Iris pigment epithelial cell (primary cell): ENCODE results near the gene PCSK7.

Experiments
- DNase-seq: peaks from one replicate; pipeline ENCODE4 v3.0.0-alpha.2; 2011; ENCODE audit warnings: low read depth

Gene PCSK7

DNA sequence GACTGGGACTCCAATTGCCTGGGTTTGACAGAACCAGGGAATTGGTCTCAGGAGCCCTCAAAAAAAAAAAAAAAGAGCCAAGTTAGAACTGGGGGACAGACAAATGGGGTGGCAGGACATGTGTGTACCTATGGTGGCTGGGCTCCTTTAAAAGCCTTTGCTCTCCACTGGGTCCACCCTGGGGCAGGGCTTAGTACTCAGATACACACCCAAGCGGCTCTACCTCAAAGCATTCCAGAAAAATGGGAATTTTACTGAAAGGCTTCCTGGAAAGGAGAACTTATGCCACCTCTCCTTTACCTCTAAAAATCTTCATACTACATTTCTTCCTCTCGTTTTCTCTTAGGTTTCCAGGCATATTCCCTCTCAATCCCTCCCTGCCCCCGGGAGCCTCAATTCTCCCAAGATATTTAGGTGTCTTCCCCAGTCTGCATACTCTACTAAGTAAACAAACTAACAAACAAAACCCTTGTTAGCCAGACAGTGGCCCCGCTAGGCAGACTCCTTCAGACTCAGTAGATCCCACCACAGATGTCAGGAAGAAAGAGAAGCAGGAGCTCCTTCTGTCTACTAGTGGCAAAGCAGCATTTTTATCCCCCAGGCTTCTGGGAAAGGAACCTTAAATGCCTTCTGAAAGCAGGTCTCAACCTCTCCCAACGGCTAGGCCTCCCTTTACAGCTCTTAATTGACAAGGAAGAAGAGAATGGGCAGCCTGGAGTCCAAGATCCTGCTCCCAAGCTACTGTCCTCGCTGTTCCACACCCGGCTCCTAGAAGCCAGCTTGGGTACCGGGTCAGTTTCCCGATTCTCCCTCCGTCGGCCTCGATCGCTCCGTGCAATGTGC, 653 bp downstream of the PCSK7 start:
- DNase-seq = no peak

DNA sequence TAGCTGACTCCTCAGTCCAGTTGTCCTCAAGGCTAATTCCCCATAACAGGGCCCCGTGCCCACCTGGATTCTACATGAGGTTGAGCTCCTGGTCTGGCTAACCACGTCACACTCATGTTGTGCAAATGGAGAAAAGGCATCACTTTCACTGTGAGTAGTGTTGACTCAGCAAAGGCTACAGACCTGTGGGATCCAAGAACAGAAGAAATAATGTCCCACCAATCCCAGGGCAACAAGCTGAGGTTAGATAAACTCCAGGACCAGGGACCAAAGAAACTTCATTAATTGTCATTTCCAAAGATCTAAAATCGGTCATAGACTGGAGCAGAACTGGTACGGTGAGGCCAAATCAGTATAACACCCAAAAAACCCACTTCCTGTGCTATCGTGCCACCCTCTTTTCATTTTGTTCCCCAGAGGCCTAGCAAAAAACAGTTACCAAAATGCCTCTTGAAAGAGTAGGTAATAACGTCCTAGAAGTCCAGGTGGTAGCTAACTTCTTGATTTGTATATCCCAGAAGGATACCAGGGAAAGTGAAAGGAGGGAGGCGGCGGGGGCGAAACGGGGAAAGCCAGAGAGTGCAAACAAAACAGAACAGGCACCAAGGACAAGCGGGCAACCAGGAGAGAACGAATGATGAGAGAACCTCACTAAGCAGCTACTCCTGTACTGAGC, 1.4 kb downstream of the PCSK7 start:
- peak; percentile 51 for DNase-seq

DNA sequence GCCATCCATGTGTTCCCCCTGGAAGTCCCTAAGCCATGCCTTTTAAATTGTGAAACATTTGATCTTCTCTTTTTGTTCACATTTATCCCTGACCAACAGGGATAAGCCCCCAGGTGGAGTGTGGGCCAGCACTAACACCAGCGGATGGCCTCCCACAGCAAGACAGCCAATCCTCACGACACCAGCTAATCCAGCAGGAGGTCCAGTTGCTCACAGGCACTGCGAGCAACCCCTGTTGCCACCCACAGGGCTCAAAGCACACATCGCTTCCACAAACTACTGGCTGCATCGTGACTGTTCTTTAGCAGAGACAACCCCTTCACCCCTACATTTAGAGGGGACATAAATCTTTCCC, 2.0 kb downstream of the PCSK7 start:
- no peak for DNase-seq

DNA sequence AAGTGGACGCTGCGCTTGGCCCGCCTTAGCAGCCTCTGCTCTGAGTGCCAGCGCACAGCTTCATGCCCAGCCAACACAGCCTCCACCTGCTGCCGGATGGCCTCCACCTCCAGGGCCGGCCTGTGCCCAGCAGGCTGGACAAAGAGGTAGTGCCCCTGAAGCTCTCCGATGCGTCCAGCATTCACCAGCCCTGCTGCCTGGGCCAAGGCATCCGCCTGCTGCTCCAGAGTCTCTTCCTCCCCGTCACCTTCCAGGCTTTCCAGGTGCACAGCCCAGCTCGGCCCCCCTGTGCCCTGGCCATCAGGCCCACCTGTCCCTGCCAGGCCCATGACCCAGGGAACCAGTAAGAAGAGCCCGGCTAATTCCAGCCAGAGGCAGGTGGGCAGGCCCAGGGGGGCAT, 2.5 kb downstream of the PCSK7 start:
- DNase-seq = no peak

DNA sequence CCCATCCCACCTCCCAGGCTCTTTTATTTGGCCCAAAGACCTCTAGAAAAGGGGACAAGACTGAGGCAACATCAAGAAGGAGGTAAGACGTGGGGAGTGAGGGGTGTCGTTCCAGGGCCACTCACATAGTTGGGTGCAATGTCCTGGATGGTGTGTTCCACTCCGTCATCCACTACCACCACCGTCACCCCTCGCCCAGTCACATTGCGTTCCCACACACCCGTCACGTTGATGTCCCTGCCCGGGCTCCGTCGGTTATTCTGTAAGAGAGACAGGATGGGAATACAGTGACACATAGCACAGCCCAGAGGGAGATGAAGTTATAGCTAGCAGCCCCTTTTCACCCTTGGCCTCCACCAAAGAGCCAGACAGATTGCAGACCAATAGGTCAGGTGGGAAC, 3.8 kb downstream of the PCSK7 start:
- no peak for DNase-seq

DNA sequence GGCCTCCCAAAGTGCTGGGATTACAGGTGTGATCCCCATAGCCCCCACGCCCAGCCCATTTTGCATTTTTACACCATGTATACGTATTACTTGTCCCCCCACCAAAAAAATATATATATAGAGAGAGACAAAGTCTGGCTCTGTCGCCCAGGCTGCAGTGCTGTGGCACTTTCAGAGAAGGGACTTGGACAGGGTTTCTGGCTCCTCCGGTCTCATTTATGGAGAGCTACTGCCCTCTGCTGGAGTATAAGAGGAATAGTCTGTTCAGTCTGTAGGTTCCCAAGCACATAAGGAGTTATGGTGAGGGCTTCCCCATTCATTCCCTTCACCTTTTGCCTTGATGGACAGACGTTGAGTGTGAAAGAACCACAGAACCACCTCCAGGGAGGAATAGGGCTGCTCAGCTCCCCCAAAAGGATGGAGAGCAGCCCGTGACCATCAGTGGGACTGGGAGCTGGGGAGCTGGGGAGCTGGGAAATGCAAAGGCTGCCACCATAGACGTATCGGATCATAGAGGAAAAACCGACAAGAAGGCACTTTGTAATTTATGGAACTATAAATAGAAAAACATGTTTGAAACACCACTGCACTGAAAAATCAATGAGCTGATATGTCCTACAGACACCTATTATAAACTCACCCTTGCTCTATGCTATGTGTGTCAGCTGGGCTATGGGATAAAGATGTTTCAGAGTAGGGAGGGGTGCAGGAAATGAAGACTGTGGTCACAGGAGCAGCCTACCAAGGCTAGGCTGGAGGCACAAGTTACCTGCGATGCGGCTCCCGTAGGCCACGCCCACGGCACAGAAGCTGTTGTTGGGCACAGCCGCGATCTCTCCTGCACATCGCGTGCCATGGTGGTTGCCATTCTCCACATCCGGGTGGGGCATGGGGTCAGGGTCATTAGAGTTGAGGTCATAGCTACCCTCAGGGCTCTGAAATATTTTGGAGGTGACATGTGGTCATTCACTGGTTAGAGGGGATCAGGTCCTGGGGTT, 5.2 kb downstream of the PCSK7 start:
- peak; percentile 73 for DNase-seq

DNA sequence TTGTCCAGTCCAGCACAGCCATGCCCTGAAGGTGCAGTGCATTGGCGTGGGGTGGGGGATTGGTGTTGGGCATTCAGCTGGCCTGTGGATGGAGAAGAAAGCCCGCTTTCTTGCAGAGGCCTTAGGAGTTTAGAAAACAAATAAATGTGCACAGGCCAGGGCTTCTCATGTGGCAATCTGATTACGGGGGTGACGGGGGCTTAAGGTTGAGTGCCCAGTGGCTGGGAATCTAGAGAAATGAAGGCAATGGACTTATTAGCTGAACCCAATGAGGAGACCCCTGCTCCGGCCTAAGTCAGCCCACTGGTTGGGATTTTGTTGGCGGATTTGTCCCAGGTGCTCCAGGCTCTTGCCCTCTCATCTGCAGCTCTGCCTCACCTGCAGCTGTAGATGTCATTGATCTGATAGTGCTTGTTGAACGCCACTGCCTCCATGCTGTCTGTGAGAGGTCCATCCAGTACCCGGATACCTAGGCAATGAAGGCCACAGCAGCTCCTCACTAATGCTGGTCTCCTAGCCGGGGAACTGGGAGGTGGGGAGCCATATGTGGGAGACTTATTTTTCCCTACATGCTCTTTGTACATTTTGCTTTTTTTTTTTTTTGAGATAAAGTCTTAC, 6.2 kb downstream of the PCSK7 start:
- DNase-seq = no peak

DNA sequence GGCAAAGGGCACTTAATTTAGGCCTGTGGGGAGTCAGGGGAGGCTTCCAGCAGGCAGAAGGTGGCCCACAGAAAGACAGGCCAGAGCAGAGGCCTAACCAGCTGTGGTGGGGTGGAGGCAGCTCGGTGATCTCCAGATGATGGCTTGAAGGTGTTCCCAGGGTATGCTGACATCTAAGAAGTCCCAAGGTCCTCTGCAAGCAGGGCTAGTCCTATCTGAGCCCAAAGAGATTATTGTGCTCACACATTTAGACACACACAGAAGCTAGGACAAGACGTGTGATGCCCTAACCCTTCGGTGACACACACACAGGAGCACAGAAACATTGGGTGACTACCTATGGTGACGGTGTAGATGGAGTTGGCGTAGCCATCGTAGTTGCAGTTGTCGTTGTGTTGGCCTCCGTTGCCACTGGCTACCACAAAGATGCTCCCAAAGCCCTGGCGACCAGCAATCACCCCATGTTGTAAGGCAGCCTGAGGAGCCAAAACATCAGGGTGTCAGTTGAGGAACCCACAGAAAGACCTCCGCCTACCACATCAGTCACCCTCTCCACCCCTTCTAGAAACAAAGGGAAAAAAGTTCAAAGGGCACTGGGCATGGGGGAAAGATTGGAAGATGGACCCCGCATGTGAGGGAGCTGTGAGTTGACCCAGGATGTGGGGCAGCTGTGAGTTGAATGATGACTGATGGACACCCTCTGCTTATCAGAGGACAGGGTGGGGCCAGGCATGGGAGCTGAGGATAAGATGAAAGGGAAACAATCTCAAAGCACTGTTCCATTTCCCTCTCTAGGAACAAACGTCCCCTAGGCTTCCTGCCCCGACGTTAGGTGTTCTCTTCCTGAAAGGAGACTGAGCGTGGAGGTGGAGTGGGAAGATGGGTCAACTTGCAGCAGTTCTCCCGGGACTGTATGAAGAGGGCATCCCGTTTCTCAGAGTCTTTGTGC, 7.9 kb downstream of the PCSK7 start:
- no peak for DNase-seq

DNA sequence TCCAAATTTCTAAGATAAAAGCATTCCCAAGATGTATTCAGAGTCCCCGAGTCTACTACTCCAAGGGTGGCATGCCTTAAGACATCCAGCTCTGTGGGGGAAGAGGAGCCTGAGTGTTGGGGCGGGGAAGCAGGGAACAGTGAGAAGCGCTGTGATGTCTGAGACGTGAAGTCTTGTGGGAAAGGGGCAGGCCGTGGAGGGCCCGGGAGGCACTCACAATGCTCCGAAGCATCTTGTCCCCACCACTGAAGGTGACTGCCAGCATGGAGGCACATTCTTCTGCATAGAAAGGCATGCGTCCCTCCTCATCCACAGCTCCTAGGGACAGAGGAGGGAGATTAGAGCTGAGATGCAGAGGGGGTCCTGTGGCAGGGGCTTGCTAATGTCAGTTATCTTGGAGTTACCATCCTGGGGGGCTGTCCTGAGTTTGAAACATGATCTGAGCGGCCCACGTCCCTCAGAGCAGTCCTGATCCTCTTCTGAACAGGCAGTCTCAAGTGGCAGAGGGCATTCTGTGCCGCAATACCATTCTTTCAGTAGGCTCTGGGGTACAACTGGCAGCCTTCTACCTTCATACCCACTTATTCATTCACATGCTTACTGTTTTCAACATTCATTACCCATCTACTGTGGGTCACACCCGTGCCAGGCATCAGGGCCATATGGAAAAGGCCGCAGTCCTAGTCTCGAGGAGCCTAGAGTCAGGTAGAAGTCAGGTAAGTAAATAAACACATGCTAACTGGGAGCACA, 8.7 kb downstream of the PCSK7 start:
- no peak for DNase-seq

DNA sequence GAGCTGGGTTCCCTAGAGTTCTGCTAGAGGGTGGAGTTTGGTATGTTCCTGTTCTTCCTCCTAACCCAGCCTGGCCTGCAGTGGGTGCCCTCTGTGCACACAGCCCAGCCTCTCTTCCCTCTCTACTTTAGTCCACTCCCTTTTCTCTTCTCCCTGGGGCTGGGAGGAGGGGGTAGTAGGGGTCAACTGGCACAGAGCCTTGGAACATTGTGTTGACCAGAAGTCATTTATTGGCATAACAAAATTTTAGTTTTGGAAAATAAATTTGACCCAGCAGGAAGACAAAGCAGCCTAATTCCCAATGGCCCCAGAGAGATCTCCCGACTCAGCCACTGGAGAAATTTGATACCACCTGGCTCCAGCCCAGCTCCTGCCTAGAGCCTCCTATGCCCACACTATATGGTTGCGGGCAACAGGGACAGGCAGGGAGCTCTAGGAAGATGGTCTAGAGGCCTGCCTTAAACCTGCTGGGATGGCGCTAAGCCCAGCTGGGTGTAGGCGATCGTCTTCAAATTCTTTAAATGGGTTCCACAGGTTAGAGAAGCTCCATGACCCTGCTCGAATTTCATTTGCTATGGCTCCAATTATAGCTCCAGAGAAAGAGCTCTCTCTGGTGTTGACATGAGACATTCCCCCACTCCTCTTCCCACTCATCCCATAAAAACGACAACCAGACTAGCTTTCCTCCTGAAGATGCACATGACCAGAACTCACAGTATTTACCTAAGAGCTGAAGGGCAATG, 9.9 kb downstream of the PCSK7 start:
- peak; percentile 56 for DNase-seq

DNA sequence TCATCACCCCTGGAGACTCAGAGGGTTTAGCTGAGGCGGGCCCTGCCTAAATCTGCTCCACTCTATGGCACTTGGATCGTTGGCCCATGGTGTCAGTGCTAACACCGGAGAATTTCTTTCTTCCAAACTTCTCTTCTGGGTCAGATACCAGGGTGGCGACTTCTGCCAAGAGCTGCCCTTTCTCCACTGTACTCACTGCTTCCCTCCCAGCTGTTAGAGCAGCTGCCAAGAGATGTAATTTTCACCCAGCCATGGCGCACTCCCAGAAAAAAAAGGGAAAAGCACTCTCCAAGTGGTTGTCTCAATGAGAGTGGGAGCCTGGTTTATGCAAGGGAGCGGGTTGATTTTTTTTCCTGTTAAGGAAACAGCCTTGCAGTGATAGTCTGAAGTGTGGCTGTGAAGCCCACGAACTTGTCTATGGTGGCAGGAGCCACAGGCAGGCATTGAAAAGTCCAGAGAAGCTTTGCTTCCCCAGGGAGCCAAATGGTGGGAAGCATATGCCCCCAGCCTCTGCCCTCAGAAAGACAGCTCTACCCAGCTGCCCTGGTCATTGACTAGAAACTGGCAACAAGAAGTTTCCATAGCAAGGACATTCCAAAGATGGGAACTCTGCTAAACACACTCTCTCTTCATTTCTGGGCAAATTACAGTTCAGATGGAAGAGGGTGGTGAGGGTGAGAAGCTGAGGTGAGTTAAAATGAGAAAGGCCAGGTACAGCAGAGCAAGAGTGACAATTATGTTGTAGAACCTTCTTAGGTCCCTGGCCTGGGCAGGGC, 10.7 kb downstream of the PCSK7 start:
- DNase-seq = no peak

DNA sequence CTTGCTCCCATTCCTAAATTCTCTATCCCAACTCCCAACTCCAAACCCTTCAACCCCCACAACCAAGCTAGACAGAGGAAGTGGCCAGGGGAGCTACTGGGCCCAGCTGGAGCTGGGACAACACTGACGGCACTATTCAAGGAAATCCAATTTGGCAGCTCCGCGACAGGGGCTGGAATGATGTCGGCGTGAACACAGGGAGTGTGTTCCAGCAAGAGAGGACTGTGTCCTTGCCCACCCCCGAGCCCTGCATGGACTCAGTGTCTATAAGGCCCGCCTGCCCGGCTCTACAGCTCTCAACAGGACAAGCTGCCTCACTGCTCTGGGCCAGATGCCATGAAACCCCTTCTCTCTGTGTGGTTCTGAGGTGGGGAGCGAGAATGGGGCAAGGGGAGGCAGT, 11.3 kb downstream of the PCSK7 start:
- DNase-seq = no peak

DNA sequence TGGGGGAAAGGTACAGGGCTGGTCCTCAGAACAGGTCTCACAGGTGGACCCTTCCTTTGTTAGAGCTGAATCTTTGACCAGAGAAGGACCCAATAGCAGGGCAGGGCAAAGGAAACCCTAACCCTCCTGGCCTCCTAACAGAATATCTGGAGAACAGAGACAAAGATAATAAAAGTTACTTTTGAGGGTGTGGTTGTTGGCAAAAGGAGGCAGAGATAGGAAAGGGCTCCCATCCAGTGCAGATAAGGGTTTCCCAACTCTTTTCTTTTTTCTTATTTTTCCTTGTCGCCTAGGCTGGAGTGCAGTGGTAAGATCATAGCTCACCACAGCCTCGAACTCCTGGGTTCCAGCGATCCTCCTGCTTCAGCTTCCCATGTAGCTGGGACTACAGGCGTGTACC, 11.9 kb downstream of the PCSK7 start:
- no peak for DNase-seq

DNA sequence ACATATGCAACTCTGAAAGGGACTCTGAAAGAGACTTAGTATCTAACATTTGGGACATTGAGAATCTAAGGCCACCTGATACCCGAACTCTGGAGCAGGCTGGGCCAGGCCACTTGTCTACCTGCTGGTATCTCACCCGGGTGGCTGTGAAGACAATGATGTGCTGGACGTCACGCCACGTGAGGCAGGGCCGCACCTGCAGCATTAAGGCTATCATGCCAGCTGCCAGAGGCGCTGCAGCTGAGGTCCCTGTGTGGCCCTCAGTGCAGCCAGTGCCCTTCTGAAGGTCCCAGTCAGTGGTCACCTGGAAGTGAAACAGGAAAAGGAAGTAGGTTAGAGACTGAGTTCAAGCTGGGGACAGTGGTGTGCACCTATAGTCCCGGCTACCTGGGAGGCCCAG, 12.4 kb downstream of the PCSK7 start:
- DNase-seq = no peak

DNA sequence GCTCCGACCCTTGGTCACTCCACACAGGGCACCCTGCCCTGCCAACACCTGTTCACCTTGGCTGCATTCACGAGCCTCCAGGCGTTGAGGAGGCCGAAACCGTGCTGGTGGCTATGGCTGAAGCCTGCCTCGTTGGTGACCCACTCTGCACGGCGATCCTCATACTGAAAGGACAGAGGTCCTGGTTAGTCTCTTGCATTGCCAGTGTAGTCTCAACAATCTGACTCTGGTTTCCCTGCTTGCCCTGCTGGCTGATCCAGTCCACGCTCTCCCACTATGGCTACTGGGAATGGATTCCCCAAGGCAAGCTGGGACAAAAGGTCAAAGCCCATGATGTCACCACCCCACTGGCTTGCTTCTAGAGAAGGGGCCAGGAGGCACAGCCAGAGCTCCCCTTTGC, 12.9 kb downstream of the PCSK7 start:
- DNase-seq = no peak

DNA sequence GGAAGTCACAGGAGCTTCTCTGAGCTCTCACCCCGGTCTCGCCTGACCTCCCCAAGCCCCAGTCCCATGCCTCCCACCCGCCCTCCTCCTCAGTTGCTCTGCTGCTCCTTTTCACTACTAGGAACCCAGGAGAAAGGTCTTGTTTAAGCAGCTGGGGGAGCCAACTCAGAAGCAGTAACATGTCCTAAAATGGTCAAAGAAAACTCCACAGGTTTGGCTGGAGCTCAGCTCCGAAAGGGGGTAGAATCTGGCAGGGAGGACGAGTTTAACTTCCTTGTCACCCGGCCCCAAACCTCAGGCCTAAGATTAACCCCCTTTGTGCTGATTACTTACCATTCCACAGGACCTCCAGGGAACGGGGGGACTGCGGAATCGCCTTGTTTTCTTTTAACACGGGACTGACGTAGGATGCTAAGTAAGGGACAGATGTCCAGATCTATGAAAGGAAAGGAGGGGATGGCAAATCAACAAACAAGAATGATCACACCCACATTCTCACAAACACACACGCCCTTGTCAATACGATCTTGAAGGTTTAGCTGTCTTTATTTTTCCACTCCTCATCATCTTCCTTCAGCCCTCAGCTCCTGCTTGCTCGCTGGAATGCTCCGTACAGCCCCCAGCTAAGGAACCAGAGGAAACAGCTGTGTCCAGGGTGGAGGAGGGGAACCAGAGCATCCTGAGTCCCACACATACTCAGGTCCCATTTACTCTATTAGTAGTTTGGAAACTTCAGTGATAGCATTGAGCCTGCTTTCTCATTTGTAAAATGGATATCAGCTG, 13.5 kb downstream of the PCSK7 start:
- DNase-seq = no peak

DNA sequence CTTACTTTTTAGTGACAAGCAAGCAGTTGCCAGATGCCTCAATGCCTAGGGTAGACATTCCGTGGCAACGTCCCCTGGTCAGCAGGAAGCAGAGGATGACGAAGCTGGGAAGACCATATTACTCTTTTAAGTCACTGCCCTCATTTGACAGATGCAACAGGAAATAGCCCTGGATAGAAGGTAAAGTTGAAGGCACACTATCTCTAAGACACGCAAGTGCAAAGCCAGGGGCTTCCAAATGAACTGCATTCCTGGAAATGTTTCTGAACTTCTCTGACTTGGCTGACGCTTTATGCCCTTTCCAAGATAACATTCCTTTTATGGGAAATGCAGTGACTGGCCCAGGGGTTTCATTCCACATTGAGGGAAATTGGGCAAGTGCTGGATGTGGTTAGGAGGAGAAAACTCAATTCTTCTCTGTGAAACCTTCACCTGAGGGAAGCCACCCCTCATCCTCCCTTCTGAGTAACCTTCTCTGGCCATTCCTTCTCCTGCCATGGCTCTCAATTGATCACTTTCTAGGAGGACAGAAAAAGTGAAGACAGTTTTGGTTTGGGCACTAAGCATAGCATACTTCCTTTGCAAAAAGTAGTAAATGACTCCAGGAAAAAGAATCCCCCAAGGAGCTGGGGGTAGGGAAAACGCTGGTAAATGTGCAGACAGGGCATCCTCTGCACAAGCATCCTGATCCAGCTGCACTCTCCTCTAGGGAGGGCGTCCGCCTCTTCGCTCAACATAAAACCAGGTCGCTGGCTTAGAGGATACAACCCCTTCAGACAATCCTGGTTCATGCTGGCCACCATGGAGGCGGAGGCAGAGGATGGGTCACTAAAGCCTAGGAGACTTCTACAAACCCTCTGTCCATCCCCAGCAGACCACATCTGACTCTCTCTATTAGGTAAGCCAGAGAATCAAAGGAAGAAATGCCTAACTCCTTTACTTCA, 14.5 kb downstream of the PCSK7 start:
- DNase-seq = peak; percentile 52
